ENCODE data around the gene MEIS2. TPM values are rescaled to one million over a fixed set of nuclear protein-coding genes. Genes with fewer than 3 reads are reported as not detected.

MEIS2 gene
- total RNA-seq, 1 experiment from 2014 or later: 17.5 TPM

GRCh38 chr15:36905908-36906307, 194.4 kb downstream of the MEIS2 start:
- H4K20me1 ChIP-seq (ENCODE audit: low read length): no peaks in the 10 kb centered on the region
- intact Hi-C loops (cut with micrococcal nuclease): no loop called here
- BruUV-seq (replicated peaks): no TSS peak
- ChIA-PET CTCF (no interaction called here), POLR2A (ENCODE audit: unreplicated experiment) (no interaction called here)
- H3K4me1 ChIP-seq (ENCODE audit: insufficient read depth, low read length): no peaks in the 10 kb centered on the region
- no peaks in the 10 kb centered on the region for H3K9me2 ChIP-seq (replicated peaks; ENCODE audit: low read length)
- TF ChIP-seq CTCF (conservative IDR thresholded peaks at IDR 0.05; ENCODE audit: low read depth, low read length): no peak
- TF ChIP-seq EZH2phosphoT487 (IDR thresholded peaks at IDR 0.05; ENCODE audit: borderline replicate concordance, low read length): no peak
- no peak for TF ChIP-seq EZH2 (IDR thresholded peaks at IDR 0.05; ENCODE audit: low read length, unreplicated experiment)
- no peak overlapping the region for H3K4me2 ChIP-seq (ENCODE audit: low read length)
- H3K27ac ChIP-seq (ENCODE audit: low read length): no peak overlapping the region
- no peak for DNase-seq
- no peaks in the 10 kb centered on the region for H3F3A ChIP-seq (ENCODE audit: low read length, unreplicated experiment)
- H3K9me3 ChIP-seq (ENCODE audit: low read length): no peaks in the 10 kb centered on the region
- no peak overlapping the region for H3K4me3 ChIP-seq (ENCODE audit: low read length)
- H3K79me2 ChIP-seq (ENCODE audit: low read length): no peaks in the 10 kb centered on the region
- no peak overlapping the region for H2AFZ ChIP-seq (ENCODE audit: low read length)
- no peaks in the 10 kb centered on the region for H3K27me3 ChIP-seq (ENCODE audit: low read length)
- H3K9ac ChIP-seq (ENCODE audit: low read length): no peak overlapping the region
- no peak for ATAC-seq
- no peaks in the 10 kb centered on the region for H3K36me3 ChIP-seq (ENCODE audit: low read depth, low read length)

GRCh38 chr15:36904715-36905114, 195.6 kb downstream of the MEIS2 start:
- no peaks in the 10 kb centered on the region for H3K27me3 ChIP-seq (ENCODE audit: low read length)
- ChIA-PET CTCF (no interaction called here), POLR2A (ENCODE audit: unreplicated experiment) (no interaction called here)
- TF ChIP-seq EZH2 (IDR thresholded peaks at IDR 0.05; ENCODE audit: low read length, unreplicated experiment) (no peak), EZH2phosphoT487 (IDR thresholded peaks at IDR 0.05; ENCODE audit: borderline replicate concordance, low read length) (no peak), CTCF (conservative IDR thresholded peaks at IDR 0.05; ENCODE audit: low read depth, low read length) (no peak)
- no peaks in the 10 kb centered on the region for H3K79me2 ChIP-seq (ENCODE audit: low read length)
- no TSS peak for BruUV-seq (replicated peaks)
- no peak overlapping the region for H3K27ac ChIP-seq (ENCODE audit: low read length)
- no peaks in the 10 kb centered on the region for H3K4me1 ChIP-seq (ENCODE audit: insufficient read depth, low read length)
- H3K9me2 ChIP-seq (replicated peaks; ENCODE audit: low read length): no peaks in the 10 kb centered on the region
- no peak for ATAC-seq
- DNase-seq: no peak
- H2AFZ ChIP-seq (ENCODE audit: low read length): no peak overlapping the region
- intact Hi-C loops (cut with micrococcal nuclease): no loop called here
- no peaks in the 10 kb centered on the region for H3K36me3 ChIP-seq (ENCODE audit: low read depth, low read length)
- no peaks in the 10 kb centered on the region for H3K9me3 ChIP-seq (ENCODE audit: low read length)
- H3K4me3 ChIP-seq (ENCODE audit: low read length): no peak overlapping the region
- no peaks in the 10 kb centered on the region for H4K20me1 ChIP-seq (ENCODE audit: low read length)
- H3K4me2 ChIP-seq (ENCODE audit: low read length): no peak overlapping the region
- H3F3A ChIP-seq (ENCODE audit: low read length, unreplicated experiment): no peaks in the 10 kb centered on the region
- H3K9ac ChIP-seq (ENCODE audit: low read length): no peak overlapping the region

GRCh38 chr15:36903922-36904556, 196.3 kb downstream of the MEIS2 start:
- no peak overlapping the region for H3K4me2 ChIP-seq (ENCODE audit: low read length)
- intact Hi-C loops (cut with micrococcal nuclease): no loop called here
- no TSS peak for BruUV-seq (replicated peaks)
- H3K36me3 ChIP-seq (ENCODE audit: low read depth, low read length): no peaks in the 10 kb centered on the region
- POLR2A ChIA-PET (ENCODE audit: unreplicated experiment): no interaction called here
- H3K4me1 ChIP-seq (ENCODE audit: insufficient read depth, low read length): no peaks in the 10 kb centered on the region
- H3K9me2 ChIP-seq (replicated peaks; ENCODE audit: low read length): no peaks in the 10 kb centered on the region
- TF ChIP-seq EZH2 (IDR thresholded peaks at IDR 0.05; ENCODE audit: low read length, unreplicated experiment) (no peak), EZH2phosphoT487 (IDR thresholded peaks at IDR 0.05; ENCODE audit: borderline replicate concordance, low read length) (no peak), CTCF (conservative IDR thresholded peaks at IDR 0.05; ENCODE audit: low read depth, low read length) (no peak)
- H3K9ac ChIP-seq (ENCODE audit: low read length): no peak overlapping the region
- no peaks in the 10 kb centered on the region for H3K27me3 ChIP-seq (ENCODE audit: low read length)
- DNase-seq (no peak), ATAC-seq (no peak)
- H3K27ac ChIP-seq (ENCODE audit: low read length): no peak overlapping the region
- no peak overlapping the region for H2AFZ ChIP-seq (ENCODE audit: low read length)
- CTCF ChIA-PET: no interaction called here
- no peak overlapping the region for H3K4me3 ChIP-seq (ENCODE audit: low read length)
- no peaks in the 10 kb centered on the region for H3K9me3 ChIP-seq (ENCODE audit: low read length)
- no peaks in the 10 kb centered on the region for H3K79me2 ChIP-seq (ENCODE audit: low read length)
- no peaks in the 10 kb centered on the region for H4K20me1 ChIP-seq (ENCODE audit: low read length)
- H3F3A ChIP-seq (ENCODE audit: low read length, unreplicated experiment): no peaks in the 10 kb centered on the region
